LNCAP (cell line): Measurements from ENCODE around the gene TMEM156.

Source experiments
- CTCF ChIP-seq: fragments of 450-650 bp; IDR thresholded peaks from 2 replicates; pipeline ENCODE4 v1.5.1; 2017; ENCODE audit warnings: mild to moderate bottlenecking

Gene TMEM156

GRCh38 chr4:38925492-38926413, 106.5 kb downstream of the TMEM156 start:
- TF ChIP-seq CTCF: no peak

GRCh38 chr4:38924353-38924752, 107.9 kb downstream of the TMEM156 start:
- no peak for TF ChIP-seq CTCF

GRCh38 chr4:38923746-38924145, 108.5 kb downstream of the TMEM156 start:
- TF ChIP-seq CTCF: no peak

GRCh38 chr4:38921151-38921550, 111.1 kb downstream of the TMEM156 start:
- TF ChIP-seq CTCF: no peak

- TF ChIP-seq CTCF: no peak
Observed at GRCh38 chr4:38920677-38921076, 111.5 kb downstream of the TMEM156 start.

GRCh38 chr4:38920186-38920585, 112.0 kb downstream of the TMEM156 start:
- TF ChIP-seq CTCF: no peak

GRCh38 chr4:38919494-38919893, 112.7 kb downstream of the TMEM156 start:
- TF ChIP-seq CTCF: no peak
